Fibroblast of lung (primary cell): ENCODE measurements around the gene SERGEF.

Experiments used
- CTCF ChIP-seq, 2 donors: IDR thresholded peaks in 1 of 2; conservative IDR thresholded peaks in 1 of 2; 1 replicate in 1 of 2; 2 replicates in 1 of 2; pipeline ENCODE4 v1.5.1; 2011 to 2012; ENCODE audit warnings: low read length in 2 of 2, control low read depth in 1 of 2, inconsistent platforms in 1 of 2, low read depth in 1 of 2, mild to moderate bottlenecking in 1 of 2
- EZH2 ChIP-seq: IDR thresholded peaks from 2 replicates; pipeline ENCODE4 v1.5.1; 2012; ENCODE audit warnings: low read length, control low read depth, mild to moderate bottlenecking; ENCODE audit errors: missing control alignments

- TF ChIP-seq CTCF (conservative IDR thresholded peaks at IDR 0.05 in 1 of 2, IDR thresholded peaks at IDR 0.05 in 1 of 2; ENCODE audit: low read depth in 1 of 2, low read length in 2 of 2) (no peak), EZH2 (no peak)
These were observed 224.8 kb downstream of the SERGEF start for GRCh38 chr11:17788084-17788483.
